Right lobe of liver (tissue), 6 donors: ENCODE measurements around the gene PICK1. TPM values are rescaled to one million over a fixed set of nuclear protein-coding genes. Genes with fewer than 3 reads are reported as not detected.

Source experiments
- ATAC-seq, 4 donors: fragments of 200-7000 bp; cut with Tn5 transposase; one replicate each; pipeline ENCODE4 v1.9.1; 2020; ENCODE audit warnings: mild to moderate bottlenecking in 4 of 4, moderate library complexity in 4 of 4
- DNase-seq, 3 donors: peaks; one replicate each; pipeline ENCODE4 v3.0.0-alpha.2; 2020
- H3K27ac ChIP-seq, 3 donors: fragments of 200-600 bp; one replicate each; pipeline ENCODE4 v1.8.0; 2022
- H3K27me3 ChIP-seq, 2 donors: fragments of 200-600 bp; one replicate each; pipeline ENCODE4 v1.8.0; 2022
- H3K36me3 ChIP-seq, 4 donors: fragments of 200-600 bp; sonication (generic) in 1 of 4; one replicate each; pipeline versions ENCODE4 v1.5.1 to v1.8.0; 2017 to 2022; ENCODE audit warnings: control low read depth in 1 of 4
- H3K4me1 ChIP-seq, 4 donors: fragments of 200-600 bp; sonication (generic) in 1 of 4; one replicate each; pipeline versions ENCODE4 v1.5.1 to v1.8.0; 2017 to 2022; ENCODE audit warnings: control low read depth in 1 of 4
- H3K4me3 ChIP-seq, 3 donors: fragments of 200-600 bp; one replicate each; pipeline ENCODE4 v1.8.0; 2022
- H3K9me3 ChIP-seq, 4 donors: fragments of 200-600 bp; sonication (generic) in 1 of 4; one replicate each; pipeline versions ENCODE4 v1.5.1 to v1.8.0; 2017 to 2022; ENCODE audit warnings: control low read depth in 1 of 4
- CTCF ChIP-seq, 4 donors: fragments of 200-600 bp in 3 of 4; fragments of 450-650 bp in 1 of 4; IDR thresholded peaks; one replicate each; pipeline versions ENCODE4 v1.5.1 to v1.8.0; 2016 to 2022; ENCODE audit warnings: antibody characterized with exemption in 4 of 4, mild to moderate bottlenecking in 2 of 4
- POLR2A ChIP-seq: fragments of 450-650 bp; IDR thresholded peaks from one replicate; pipeline ENCODE4 v1.6.1; 2017; ENCODE audit warnings: antibody characterized with exemption, mild to moderate bottlenecking
- WGBS: methylation state at CpG from one replicate; pipeline ENCODE4 v1.1.6; 2018; ENCODE audit warnings: low coverage, low lambda C conversion rate; ENCODE audit not compliant: insufficient coverage; ENCODE audit errors: missing lambda C conversion rate; 5-methylcytosine and 5-hydroxymethylcytosine counted together
- intact Hi-C, 2 donors: fragments of 100-400 bp; cut with DNase I; formaldehyde crosslinking; loops; one replicate each; pipeline versions ENCODE4 v1.11.2 to v1.14.1; 2022
- total RNA-seq, 6 experiments: library from RNA; depleted of rRNA in 2 of 6; stranded (reverse); fragments of >200 nt in 2 of 6; fragmentation: NEBNext Ultra II Directional in 3 of 6; extraction: Animal tissue kit (Norgen Biotek cat#: 25700) in 3 of 6; gene quantifications; one replicate each; pipeline versions ENCODE4 v1.1.0 to v1.2.4, GENCODE V29; 2016 to 2023
- donor health status: DM: no; HTN: yes; CAD: no.
- donor health status: DM: no; HTN: no; CAD: no.
- donor health status: DM: no; HTN: no; CAD: no.
- donor health status: DM: no; HTN: yes; CAD: no.
- donor health status: DM: no; HTN: yes; CAD: no.

PICK1 gene
- total RNA-seq, 6 experiments from 2014 or later = 13.0 to 26.4 (median 20.3) TPM

- DNase-seq = peak in 1 of 3 donors; percentile 42
- Histone ChIP-seq H3K4me3 (no peak overlapping the region), H3K27ac (no peak overlapping the region), H3K36me3 (no peaks in the 10 kb centered on the region), H3K9me3 (no peaks in the 10 kb centered on the region), H3K4me1 (peaks cover 0 to 15% (median 7%) of the 10 kb centered on the region in 4 donors), H3K27me3 (no peaks in the 10 kb centered on the region)
- ATAC-seq = no peak
- 87% methylated on average over 7 of the region's 30 CpGs for WGBS
- intact Hi-C loops = no loop called here
- TF ChIP-seq CTCF (IDR thresholded peaks at IDR 0.05) (no peak), POLR2A (no peak)
Observed at GRCh38 chr22:38110863-38111852, 54.0 kb downstream of the PICK1 start.

GRCh38 chr22:38111925-38112355 lies 54.7 kb downstream of the PICK1 start:
- H3K36me3 ChIP-seq = no peaks in the 10 kb centered on the region
- TF ChIP-seq CTCF (IDR thresholded peaks at IDR 0.05) = no peak
- TF ChIP-seq POLR2A = no peak
- peaks cover 0 to 14% (median 7%) of the 10 kb centered on the region in 4 donors for H3K4me1 ChIP-seq
- no peak overlapping the region for H3K4me3 ChIP-seq
- ATAC-seq = peak in 1 of 4 donors; percentile 14
- DNase-seq = peak in 2 of 3 donors; percentile 42 to 48
- H3K9me3 ChIP-seq = no peaks in the 10 kb centered on the region
- WGBS = 43% methylated on average over 5 of the region's 11 CpGs
- H3K27me3 ChIP-seq = no peaks in the 10 kb centered on the region
- no peak overlapping the region for H3K27ac ChIP-seq
- intact Hi-C loops = no loop called here

DNA sequence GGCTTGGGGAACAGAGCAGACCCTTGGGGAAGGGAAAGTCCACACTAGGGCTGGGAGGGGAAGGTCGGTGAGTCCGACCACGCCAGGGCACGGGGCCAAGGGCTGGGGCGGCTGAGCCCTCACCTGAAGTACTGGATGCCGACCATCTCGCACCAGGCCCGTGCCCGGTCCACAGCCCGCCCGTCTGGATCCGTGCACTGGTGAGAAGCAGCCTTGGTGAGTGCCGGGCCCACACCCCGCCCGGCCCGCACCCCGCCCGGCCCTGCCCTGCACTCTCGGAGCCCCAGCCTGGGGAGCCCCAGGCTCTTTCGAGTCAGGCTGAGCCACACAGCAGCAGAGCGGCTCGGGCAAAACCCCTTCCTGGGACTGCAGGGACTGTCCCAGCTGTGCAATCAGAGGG lies 55.2 kb downstream of the PICK1 start:
- TF ChIP-seq POLR2A (no peak), CTCF (IDR thresholded peaks at IDR 0.05) (no peak)
- WGBS = 82% methylated on average over 2 of the region's 22 CpGs

DNA sequence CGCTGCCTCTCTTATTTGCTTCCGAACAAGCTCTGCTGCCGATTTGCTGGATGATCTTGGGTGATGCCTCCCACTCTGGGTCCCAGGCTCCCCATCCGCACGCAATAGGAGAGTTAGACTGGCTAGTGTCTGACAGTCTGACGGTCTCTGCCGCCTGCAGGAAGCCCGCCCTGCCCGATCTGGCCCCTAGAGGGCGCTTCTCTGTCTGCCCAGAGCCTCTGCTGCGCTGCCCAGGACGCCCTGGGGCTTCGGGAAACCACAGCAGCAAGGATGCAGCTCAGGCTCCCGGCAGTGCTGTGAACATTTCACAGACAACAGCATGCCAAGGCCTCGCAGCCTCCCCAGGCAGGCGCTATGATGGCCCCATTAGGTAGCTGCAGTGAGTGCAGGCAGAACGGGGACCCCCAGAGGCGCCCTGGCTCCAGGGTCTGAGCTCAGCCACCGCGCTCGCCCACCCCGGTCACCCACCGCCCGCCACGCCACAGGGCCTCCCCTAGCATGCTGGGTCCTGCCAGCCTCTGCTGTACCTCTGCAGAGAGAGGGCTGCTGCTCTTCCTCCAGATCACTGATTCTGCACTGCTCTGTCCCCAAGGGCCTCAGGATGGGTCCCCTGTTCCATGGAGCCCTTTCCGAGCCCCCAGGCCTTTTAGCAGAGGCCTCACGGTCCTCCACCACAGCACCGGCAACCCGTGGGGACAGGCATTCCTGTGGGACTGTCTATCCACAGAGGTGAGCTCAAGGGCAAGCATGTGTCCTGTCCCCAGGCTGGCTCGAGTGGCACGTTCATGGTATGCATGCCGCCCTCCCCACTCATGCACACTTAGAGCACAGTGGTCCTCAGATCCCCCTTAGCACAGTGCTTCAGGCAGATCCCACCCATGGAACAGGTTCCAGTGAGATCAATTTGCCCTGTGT lies 57.5 kb downstream of the PICK1 start:
- Histone ChIP-seq H3K4me1 (peaks cover 0 to 3% (median 0%) of the 10 kb centered on the region in 4 donors), H3K27ac (no peak overlapping the region), H3K9me3 (no peaks in the 10 kb centered on the region), H3K27me3 (no peaks in the 10 kb centered on the region), H3K4me3 (no peak overlapping the region), H3K36me3 (no peaks in the 10 kb centered on the region)
- 59% methylated on average over 8 of the region's 32 CpGs for WGBS
- peak; percentile 87 to 89 (median 88) for DNase-seq
- peak; percentile 91 to 96 (median 94) for TF ChIP-seq CTCF (IDR thresholded peaks at IDR 0.05)
- no peak for TF ChIP-seq POLR2A
- peak; percentile 89 to 97 (median 91) for ATAC-seq
- intact Hi-C loops = no loop called here

More for the DNA sequence above, 55.2 kb downstream of the PICK1 start:
- DNase-seq (peak in 2 of 3 donors; percentile 19 to 47), ATAC-seq (no peak)
- Histone ChIP-seq H3K36me3 (no peaks in the 10 kb centered on the region), H3K4me1 (peaks cover 0 to 11% (median 5%) of the 10 kb centered on the region in 4 donors), H3K9me3 (no peaks in the 10 kb centered on the region), H3K27ac (no peak overlapping the region), H3K27me3 (no peaks in the 10 kb centered on the region), H3K4me3 (no peak overlapping the region)
- intact Hi-C loops = no loop called here
